ENCODE data around the gene ACTR2. TPM values are rescaled to one million over a fixed set of nuclear protein-coding genes. Genes with fewer than 3 reads are reported as not detected.
"Not testable (repeated sequence)": the region's sequence is repeated elsewhere in the genome, so short reads cannot be mapped to it uniquely, and the experiment has no call there.

Gene ACTR2
- total and polyA plus RNA-seq, 9 donors, result 33.4 to 146 (median 113) TPM

DNA sequence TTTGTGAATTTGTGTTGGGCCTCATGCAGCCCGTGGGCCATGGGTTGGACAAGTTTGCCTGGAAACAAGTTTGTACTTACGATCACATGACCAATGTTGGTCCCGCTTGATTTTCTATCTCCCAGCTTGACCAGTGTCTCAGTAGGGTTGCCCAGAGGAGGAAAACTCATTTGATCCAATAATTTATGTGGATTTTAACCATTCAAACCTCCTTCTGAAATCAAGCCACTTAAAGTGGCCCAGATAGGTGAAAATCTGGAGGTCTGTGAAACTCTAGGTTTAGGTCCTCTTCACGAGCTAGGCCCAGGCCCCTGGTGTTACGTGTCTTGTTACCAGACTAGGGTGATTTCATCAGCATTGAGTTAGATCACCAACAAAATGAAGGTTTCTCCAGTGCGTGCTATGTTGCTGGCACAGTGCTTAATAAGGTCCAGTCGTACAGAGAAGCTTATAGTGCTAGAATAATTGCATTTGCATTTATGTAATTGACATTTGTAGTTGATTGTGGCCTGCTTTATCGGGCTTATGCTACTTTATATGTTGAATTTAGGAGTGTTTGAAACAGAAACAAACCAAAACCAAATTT lies 4.4 kb downstream of the ACTR2 start:
- DNase-seq, result no peak
- Histone ChIP-seq H3K4me3 (no peak overlapping the region), H3K27ac (no peak overlapping the region), H3K4me1 (ENCODE audit: insufficient read depth) (peaks cover 3% of the 10 kb centered on the region), H3K9me3 (no peaks in the 10 kb centered on the region), H3K27me3 (no peaks in the 10 kb centered on the region), H3K36me3 (no peaks in the 10 kb centered on the region)
- WGBS, 3 donors, result 64 to 71% (median 70%) methylated on average over 8 of the region's 8 CpGs
- intact Hi-C loops (cut with DNase I), result no loop called here
- TF ChIP-seq, protein P1, sequence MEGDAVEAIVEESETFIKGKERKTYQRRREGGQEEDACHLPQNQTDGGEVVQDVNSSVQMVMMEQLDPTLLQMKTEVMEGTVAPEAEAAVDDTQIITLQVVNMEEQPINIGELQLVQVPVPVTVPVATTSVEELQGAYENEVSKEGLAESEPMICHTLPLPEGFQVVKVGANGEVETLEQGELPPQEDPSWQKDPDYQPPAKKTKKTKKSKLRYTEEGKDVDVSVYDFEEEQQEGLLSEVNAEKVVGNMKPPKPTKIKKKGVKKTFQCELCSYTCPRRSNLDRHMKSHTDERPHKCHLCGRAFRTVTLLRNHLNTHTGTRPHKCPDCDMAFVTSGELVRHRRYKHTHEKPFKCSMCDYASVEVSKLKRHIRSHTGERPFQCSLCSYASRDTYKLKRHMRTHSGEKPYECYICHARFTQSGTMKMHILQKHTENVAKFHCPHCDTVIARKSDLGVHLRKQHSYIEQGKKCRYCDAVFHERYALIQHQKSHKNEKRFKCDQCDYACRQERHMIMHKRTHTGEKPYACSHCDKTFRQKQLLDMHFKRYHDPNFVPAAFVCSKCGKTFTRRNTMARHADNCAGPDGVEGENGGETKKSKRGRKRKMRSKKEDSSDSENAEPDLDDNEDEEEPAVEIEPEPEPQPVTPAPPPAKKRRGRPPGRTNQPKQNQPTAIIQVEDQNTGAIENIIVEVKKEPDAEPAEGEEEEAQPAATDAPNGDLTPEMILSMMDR (IDR thresholded peaks at IDR 0.05), result no peak
- no peak for TF ChIP-seq EP300 (IDR thresholded peaks at IDR 0.05)
- TF ChIP-seq POLR2A (IDR thresholded peaks at IDR 0.05), result no peak

DNA sequence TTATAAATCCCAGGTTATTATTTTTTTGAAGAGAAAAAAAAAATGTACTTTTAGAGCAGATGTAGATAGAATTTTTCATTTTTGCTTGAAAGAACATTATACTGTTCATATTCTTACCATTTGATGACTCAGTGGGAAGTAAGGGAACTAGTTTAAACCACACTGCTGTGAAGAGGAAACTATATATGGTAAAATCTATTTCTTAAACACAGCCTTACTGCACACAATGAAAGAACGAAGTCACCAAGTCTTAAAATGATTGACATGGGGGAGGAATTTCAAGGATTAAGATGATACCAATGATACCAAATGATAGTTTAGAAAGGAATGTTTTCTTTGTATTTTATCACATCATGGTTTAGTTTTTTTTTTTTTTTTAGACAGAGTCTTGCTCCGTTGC lies 5.0 kb downstream of the ACTR2 start:
- Histone ChIP-seq H3K27me3 (no peaks in the 10 kb centered on the region), H3K27ac (no peak overlapping the region), H3K4me1 (ENCODE audit: insufficient read depth) (peaks cover 3% of the 10 kb centered on the region), H3K36me3 (no peaks in the 10 kb centered on the region), H3K4me3 (no peak overlapping the region), H3K9me3 (no peaks in the 10 kb centered on the region)
- DNase-seq, result no peak
- TF ChIP-seq EP300 (IDR thresholded peaks at IDR 0.05) (no peak), POLR2A (IDR thresholded peaks at IDR 0.05) (no peak)
- TF ChIP-seq, protein P1 (IDR thresholded peaks at IDR 0.05), result no peak
- WGBS, 3 donors, result 69 to 72% (median 72%) methylated on average over 2 of the region's 2 CpGs
- intact Hi-C loops (cut with DNase I), result no loop called here

DNA sequence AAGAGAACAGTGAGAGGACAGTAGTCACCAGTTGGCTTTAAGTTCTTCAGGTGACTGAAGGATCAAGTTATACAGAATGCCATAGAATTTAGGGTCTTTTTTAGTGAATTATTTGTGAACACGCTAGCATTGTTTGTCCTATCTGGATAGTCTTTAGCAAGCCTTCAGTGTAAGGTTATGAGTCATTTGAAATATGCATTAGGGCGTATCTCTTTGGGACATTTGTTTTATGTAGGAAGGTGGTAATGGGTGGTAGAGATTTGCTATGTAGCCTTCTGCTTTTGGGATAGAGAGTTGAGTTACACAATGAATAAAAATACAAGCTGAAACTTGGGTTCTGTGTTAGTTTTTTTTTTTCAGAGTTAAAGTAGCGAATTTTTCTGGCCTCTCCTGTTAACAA lies 13.0 kb downstream of the ACTR2 start:
- DNase-seq, result no peak

GRCh38 chr2:65244452-65244851 lies 16.8 kb downstream of the ACTR2 start:
- intact Hi-C loops (cut with DNase I); H3K27ac ChIP-seq; DNase-seq; H3K9me3 ChIP-seq; H3K36me3 ChIP-seq; H3K27me3 ChIP-seq; H3K4me1 ChIP-seq (ENCODE audit: insufficient read depth); H3K4me3 ChIP-seq: not testable (repeated sequence)
- WGBS, 3 donors, result 67 to 74% (median 72%) methylated on average over 2 of the region's 2 CpGs

More for the DNA sequence above, 13.0 kb downstream of the ACTR2 start:
- Histone ChIP-seq H3K4me3 (no peak overlapping the region), H3K9me3 (no peaks in the 10 kb centered on the region), H3K36me3 (no peaks in the 10 kb centered on the region), H3K27me3 (no peaks in the 10 kb centered on the region), H3K27ac (no peak overlapping the region), H3K4me1 (ENCODE audit: insufficient read depth) (no peaks in the 10 kb centered on the region)
- intact Hi-C loops (cut with DNase I), result no loop called here
- 89 to 91% (median 91%) methylated on average over 3 of the region's 3 CpGs for WGBS, 3 donors
- TF ChIP-seq, protein P1 (IDR thresholded peaks at IDR 0.05), result no peak
- TF ChIP-seq POLR2A (IDR thresholded peaks at IDR 0.05) (no peak), EP300 (IDR thresholded peaks at IDR 0.05) (no peak)

GRCh38 chr2:65252640-65253039 lies 25.0 kb downstream of the ACTR2 start:
- TF ChIP-seq EP300 (IDR thresholded peaks at IDR 0.05) (no peak), POLR2A (IDR thresholded peaks at IDR 0.05) (no peak)
- TF ChIP-seq, protein P1 (IDR thresholded peaks at IDR 0.05), result no peak
- Histone ChIP-seq H3K27me3 (no peaks in the 10 kb centered on the region), H3K9me3 (no peaks in the 10 kb centered on the region), H3K4me3 (no peak overlapping the region), H3K4me1 (ENCODE audit: insufficient read depth) (no peaks in the 10 kb centered on the region), H3K36me3 (no peaks in the 10 kb centered on the region), H3K27ac (no peak overlapping the region)
- intact Hi-C loops (cut with DNase I), result no loop called here
- no peak for DNase-seq
